Stomach (tissue), 4 donors: ENCODE data around the gene CNTN4.

Experiments used
- POLR2A ChIP-seq, 4 donors: fragments of 450-650 bp; IDR thresholded peaks; one replicate each; pipeline ENCODE4 v1.6.1; 2016; ENCODE audit warnings: antibody characterized with exemption in 4 of 4, control low read depth in 2 of 4, mild to moderate bottlenecking in 1 of 4, moderate library complexity in 1 of 4
- TF ChIP-seq, protein P1 (sequence below), 7 experiments: fragments of 450-650 bp in 4 of 7; fragments of 200-600 bp in 3 of 7; sonication (generic) in 3 of 7; IDR thresholded peaks; one replicate each; pipeline ENCODE4 v1.5.1; 2016 to 2019; ENCODE audit warnings: antibody characterized with exemption in 7 of 7, control low read depth in 2 of 7, mild to moderate bottlenecking in 1 of 7

DNA sequence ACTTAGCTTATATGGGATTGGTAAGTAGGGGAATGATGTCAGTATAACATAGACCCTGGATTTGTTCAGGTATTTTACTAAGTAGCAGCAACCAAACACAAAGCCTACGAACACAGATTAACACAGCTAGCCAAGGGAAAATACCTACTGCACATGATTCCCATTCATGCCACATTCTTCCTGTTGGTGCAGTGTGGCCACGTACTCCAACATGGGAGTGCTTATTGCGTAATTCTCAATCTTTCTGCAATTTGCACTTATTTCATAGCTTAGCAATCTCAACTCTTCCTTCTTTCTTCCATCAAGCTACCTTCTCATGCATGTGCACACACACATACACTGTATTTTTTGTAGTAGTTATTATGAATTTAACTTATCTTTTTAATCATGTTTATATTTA is 824.7 kb downstream of the CNTN4 start:
- TF ChIP-seq, protein P1, sequence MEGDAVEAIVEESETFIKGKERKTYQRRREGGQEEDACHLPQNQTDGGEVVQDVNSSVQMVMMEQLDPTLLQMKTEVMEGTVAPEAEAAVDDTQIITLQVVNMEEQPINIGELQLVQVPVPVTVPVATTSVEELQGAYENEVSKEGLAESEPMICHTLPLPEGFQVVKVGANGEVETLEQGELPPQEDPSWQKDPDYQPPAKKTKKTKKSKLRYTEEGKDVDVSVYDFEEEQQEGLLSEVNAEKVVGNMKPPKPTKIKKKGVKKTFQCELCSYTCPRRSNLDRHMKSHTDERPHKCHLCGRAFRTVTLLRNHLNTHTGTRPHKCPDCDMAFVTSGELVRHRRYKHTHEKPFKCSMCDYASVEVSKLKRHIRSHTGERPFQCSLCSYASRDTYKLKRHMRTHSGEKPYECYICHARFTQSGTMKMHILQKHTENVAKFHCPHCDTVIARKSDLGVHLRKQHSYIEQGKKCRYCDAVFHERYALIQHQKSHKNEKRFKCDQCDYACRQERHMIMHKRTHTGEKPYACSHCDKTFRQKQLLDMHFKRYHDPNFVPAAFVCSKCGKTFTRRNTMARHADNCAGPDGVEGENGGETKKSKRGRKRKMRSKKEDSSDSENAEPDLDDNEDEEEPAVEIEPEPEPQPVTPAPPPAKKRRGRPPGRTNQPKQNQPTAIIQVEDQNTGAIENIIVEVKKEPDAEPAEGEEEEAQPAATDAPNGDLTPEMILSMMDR (IDR thresholded peaks at IDR 0.05), result no peak
- TF ChIP-seq POLR2A (IDR thresholded peaks at IDR 0.05), result no peak
